Measurements from ENCODE around the gene PEX26.
"Not testable (repeated sequence)": the region's sequence is repeated elsewhere in the genome, so short reads cannot be mapped to it uniquely, and the experiment has no call there.

PEX26 gene

DNA sequence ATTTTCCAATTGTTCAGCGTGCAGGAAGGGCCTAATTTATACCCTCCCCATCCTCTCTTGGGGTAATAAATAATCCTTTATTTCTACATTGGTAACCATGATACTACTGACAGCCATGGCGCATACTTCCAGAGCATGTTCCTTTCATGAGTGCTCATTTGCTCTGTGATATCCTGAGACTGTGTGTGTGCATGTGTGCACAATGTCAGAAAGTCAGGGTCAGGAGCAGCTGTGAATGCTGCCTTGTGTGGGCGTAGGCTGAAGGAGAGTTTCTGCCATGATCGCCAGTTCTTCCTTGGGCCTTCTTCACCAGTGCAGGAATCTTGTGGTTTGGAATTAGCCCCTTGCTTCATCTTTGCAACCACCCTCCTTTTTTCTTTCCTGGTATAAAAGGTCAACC, 43.1 kb downstream of the PEX26 start:
- DNase-seq (ENCODE audit: low read depth) = no peak
- no peak overlapping the region for H3K4me3 ChIP-seq (ENCODE audit: low read depth, low read length)
- TF ChIP-seq, protein P1, sequence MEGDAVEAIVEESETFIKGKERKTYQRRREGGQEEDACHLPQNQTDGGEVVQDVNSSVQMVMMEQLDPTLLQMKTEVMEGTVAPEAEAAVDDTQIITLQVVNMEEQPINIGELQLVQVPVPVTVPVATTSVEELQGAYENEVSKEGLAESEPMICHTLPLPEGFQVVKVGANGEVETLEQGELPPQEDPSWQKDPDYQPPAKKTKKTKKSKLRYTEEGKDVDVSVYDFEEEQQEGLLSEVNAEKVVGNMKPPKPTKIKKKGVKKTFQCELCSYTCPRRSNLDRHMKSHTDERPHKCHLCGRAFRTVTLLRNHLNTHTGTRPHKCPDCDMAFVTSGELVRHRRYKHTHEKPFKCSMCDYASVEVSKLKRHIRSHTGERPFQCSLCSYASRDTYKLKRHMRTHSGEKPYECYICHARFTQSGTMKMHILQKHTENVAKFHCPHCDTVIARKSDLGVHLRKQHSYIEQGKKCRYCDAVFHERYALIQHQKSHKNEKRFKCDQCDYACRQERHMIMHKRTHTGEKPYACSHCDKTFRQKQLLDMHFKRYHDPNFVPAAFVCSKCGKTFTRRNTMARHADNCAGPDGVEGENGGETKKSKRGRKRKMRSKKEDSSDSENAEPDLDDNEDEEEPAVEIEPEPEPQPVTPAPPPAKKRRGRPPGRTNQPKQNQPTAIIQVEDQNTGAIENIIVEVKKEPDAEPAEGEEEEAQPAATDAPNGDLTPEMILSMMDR (IDR thresholded peaks at IDR 0.05; ENCODE audit: control insufficient read depth, extremely low read depth, insufficient read depth) = no peak

DNA sequence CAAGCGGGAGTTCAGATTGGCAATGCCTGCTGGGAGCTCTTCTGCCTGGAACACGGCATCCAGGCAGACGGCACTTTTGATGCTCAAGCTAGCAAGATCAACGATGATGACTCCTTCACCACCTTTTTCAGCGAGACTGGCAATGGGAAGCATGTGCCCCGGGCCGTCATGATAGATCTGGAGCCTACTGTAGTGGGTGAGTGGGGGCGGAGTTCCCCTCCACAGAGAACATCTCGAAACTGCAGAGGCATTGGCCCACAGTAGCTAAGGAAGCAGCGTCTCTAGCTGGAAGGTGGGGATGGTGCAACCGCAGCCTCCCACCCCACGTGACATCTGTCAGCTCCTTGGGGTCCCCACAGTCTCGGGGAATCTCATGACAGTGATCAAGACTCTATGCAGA, 43.7 kb downstream of the PEX26 start:
- no peak for DNase-seq (ENCODE audit: low read depth)
- TF ChIP-seq, protein P1 (IDR thresholded peaks at IDR 0.05; ENCODE audit: control insufficient read depth, extremely low read depth, insufficient read depth) = no peak

DNA sequence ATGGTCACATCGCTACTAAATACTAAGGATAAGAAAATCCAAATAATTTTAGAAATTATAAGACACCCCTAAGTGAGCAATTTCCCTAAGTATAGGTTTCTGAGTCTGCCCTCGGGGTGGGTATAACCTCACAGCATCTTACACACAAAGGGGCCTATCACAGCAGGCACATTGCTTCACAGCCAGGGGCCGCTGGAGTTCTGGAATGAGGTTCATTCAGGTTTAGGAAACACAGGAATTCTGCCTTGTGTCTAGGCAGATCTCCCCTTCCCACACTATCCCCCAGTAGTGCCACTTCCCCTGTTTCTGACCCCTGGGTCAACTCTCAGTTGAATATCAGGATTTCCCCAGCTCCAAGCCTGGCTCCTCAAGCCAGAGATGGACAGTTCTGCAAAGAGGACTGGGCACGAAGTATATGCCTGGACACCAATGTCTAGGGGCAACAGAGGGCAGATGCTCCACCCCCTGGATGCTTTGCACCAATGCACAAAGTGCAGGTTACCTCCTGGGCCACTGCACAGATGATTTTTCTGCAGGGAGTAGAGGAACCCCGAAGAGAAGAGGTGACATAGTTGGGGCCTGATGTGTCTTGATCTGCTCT, 44.3 kb downstream of the PEX26 start:
- H3K4me3 ChIP-seq (ENCODE audit: low read depth, low read length) = no peak overlapping the region
- TF ChIP-seq, protein P1 (IDR thresholded peaks at IDR 0.05; ENCODE audit: control insufficient read depth, extremely low read depth, insufficient read depth) = no peak
- no peak for DNase-seq (ENCODE audit: low read depth)

More for the DNA sequence above, 43.7 kb downstream of the PEX26 start:
- no peak overlapping the region for H3K4me3 ChIP-seq (ENCODE audit: low read depth, low read length)

DNA sequence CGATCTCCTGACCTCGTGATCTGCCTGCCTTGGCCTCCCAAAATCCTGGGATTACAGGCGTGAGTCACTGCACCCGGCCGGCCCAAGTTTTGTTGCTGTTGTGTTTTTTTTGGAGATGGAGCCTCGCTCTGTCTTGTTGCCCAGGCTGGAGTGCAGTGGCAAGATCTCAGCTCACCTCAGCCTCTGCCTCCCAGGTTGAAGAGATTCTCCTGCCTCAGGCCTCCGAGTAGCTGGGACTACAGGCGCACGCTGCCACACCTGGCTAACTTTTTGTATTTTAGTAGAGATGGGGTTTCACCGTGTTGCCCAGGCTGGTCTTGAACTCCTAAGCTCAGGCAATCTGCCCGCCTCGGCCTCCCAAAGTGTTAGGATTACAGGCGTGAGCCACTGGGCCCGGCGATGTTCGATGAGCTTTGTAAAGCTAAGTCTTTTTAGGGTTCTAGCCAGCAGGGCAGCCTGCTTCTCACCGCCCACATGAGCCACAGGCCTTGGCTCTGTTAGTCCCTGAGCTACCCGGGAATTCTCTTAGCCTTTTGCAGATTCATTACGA, 45.8 kb downstream of the PEX26 start:
- H3K4me3 ChIP-seq (ENCODE audit: low read depth, low read length); DNase-seq (ENCODE audit: low read depth): not testable (repeated sequence)

DNA sequence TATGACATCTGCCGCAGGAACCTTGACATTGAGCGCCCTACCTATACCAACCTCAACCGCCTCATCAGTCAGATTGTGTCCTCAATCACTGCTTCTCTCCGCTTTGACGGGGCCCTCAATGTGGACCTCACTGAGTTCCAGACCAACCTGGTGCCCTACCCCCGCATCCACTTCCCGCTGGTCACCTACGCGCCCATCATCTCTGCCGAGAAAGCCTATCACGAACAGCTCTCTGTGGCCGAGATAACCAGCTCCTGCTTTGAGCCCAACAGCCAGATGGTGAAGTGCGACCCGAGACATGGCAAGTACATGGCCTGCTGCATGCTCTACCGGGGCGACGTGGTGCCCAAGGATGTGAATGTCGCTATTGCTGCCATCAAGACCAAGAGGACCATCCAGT, 48.8 kb downstream of the PEX26 start:
- H3K4me3 ChIP-seq (ENCODE audit: low read depth, low read length) = no peak overlapping the region
- TF ChIP-seq, protein P1 (IDR thresholded peaks at IDR 0.05; ENCODE audit: control insufficient read depth, extremely low read depth, insufficient read depth) = no peak
- DNase-seq (ENCODE audit: low read depth) = no peak

DNA sequence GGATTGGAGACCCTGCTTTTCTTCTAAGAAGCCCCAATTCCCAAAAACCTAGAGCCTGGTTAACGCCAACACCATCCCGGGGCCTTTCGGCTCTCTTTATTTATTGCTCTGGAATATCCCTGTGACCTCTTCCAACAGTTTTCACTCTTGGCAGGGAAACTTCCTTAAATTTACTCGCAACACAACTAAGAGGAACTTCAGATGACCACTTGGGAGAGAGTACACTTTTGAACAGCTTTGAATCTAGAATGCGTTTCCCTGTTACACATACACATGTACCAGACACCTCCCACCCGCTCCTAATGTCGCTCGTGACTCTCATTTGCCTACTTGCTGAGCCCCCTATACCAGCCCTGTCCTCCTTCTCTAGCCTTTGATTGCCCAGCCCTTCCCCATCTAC, 52.2 kb downstream of the PEX26 start:
- H3K4me3 ChIP-seq (ENCODE audit: low read depth, low read length) = no peak overlapping the region
- DNase-seq (ENCODE audit: low read depth) = no peak
- TF ChIP-seq, protein P1 (IDR thresholded peaks at IDR 0.05; ENCODE audit: control insufficient read depth, extremely low read depth, insufficient read depth) = no peak

DNA sequence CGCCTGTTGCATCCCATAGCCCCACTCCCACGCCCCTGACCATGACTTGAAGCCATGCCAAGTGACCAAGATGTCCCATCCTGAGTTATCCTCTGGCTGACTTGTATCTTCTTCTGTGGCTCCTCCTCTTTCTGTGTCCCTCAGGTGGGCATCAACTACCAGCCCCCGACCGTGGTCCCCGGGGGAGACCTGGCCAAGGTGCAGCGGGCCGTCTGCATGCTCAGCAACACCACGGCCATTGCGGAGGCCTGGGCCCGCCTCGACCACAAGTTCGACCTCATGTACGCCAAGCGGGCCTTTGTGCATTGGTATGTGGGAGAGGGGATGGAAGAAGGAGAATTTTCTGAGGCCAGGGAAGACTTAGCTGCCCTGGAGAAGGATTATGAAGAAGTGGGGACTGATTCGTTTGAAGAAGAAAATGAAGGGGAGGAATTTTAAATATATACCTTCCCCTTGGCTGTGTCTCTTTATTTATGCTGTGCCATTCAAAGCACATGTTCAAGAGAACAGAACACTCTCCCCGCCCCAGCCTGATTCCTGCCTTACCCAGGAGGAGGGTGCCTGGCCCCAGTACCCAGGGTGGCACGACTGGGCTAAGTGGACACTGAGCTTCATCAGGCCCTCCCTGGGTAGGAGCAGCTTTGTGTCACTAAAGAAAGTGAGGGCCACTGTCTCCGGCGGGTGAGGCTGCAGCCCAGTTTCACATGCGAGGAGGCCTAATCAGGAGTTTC, 53.1 kb downstream of the PEX26 start:
- TF ChIP-seq, protein P1 (IDR thresholded peaks at IDR 0.05; ENCODE audit: control insufficient read depth, extremely low read depth, insufficient read depth) = no peak
- no peak overlapping the region for H3K4me3 ChIP-seq (ENCODE audit: low read depth, low read length)
- DNase-seq (ENCODE audit: low read depth) = no peak

Measured in LNCaP clone FGC (cell line).